Esophagus squamous epithelium (tissue), 5 donors: Measurements from ENCODE around the gene NMT1. TPM values are rescaled to one million over a fixed set of nuclear protein-coding genes. Genes with fewer than 3 reads are reported as not detected.

Experiments
- DNase-seq: peaks from one replicate; lab custom pipeline; 2025; lab: John Stamatoyannopoulos, UW
- H3K27ac ChIP-seq, 4 donors: fragments of 200-600 bp; sonication (generic); one replicate each; pipeline ENCODE4 v1.5.1; 2016 to 2019; ENCODE audit warnings: mild to moderate bottlenecking in 1 of 4
- H3K27me3 ChIP-seq, 4 donors: fragments of 200-600 bp; sonication (generic); 1 replicate in 3 of 4; 2 replicates in 1 of 4; pipeline versions ENCODE4 v1.5.1 to v1.6.0; 2017 to 2021; ENCODE audit warnings: antibody characterized with exemption in 1 of 4
- H3K36me3 ChIP-seq, 3 donors: fragments of 200-600 bp; sonication (generic); one replicate each; pipeline ENCODE4 v1.5.1; 2016 to 2019
- H3K4me1 ChIP-seq, 3 donors: fragments of 200-600 bp; sonication (generic); one replicate each; pipeline ENCODE4 v1.5.1; 2017 to 2019
- H3K4me3 ChIP-seq, 4 donors: fragments of 200-600 bp; sonication (generic); 1 replicate in 3 of 4; 2 replicates in 1 of 4; pipeline ENCODE4 v1.5.1; 2016 to 2019; ENCODE audit warnings: mild to moderate bottlenecking in 2 of 4, moderate library complexity in 1 of 4
- H3K9me3 ChIP-seq, 3 donors: fragments of 200-600 bp; sonication (generic); one replicate each; pipeline ENCODE4 v1.5.1; 2016 to 2019
- CTCF ChIP-seq, 6 experiments: fragments of 450-650 bp in 4 of 6; fragments of 200-600 bp in 2 of 6; sonication (generic) in 2 of 6; IDR thresholded peaks; one replicate each; pipeline ENCODE4 v1.5.1; 2016 to 2019; ENCODE audit warnings: antibody characterized with exemption in 6 of 6, mild to moderate bottlenecking in 4 of 6, moderate library complexity in 4 of 6
- POLR2A ChIP-seq, 4 donors: fragments of 450-650 bp; IDR thresholded peaks; one replicate each; pipeline ENCODE4 v1.6.1; 2017; ENCODE audit warnings: antibody characterized with exemption in 4 of 4, mild to moderate bottlenecking in 4 of 4, moderate library complexity in 3 of 4
- WGBS, 2 donors: methylation state at CpG; one replicate each; pipeline ENCODE4 v1.1.5; 2018; 5-methylcytosine and 5-hydroxymethylcytosine counted together
- intact Hi-C: fragments of 100-400 bp; cut with DNase I; formaldehyde crosslinking; loops from one replicate; pipeline ENCODE4 v1.15.0; 2022
- total RNA-seq, 4 donors: library from RNA; depleted of rRNA; stranded (reverse); fragments of >200 nt; gene quantifications; one replicate each; pipeline ENCODE4 v1.1.0, GENCODE V29; 2016
- donor health status: DM: yes; HTN: yes; CAD: no.

NMT1 gene
- total RNA-seq, 4 donors from 2014 or later: 54.6 to 66.2 (median 57.8) TPM

GRCh38 chr17:45101546-45101882 lies 40.4 kb downstream of the NMT1 start:
- Histone ChIP-seq H3K4me1 (peaks cover 8 to 67% (median 32%) of the 10 kb centered on the region in 3 donors), H3K36me3 (peaks cover 45 to 96% (median 78%) of the 10 kb centered on the region in 3 donors), H3K4me3 (no peak overlapping the region), H3K9me3 (no peaks in the 10 kb centered on the region), H3K27ac (peak overlapping the region; percentile 56 to 67 (median 60)), H3K27me3 (no peaks in the 10 kb centered on the region)
- no peak for TF ChIP-seq CTCF (IDR thresholded peaks at IDR 0.05)
- TF ChIP-seq POLR2A (IDR thresholded peaks at IDR 0.05): no peak
- intact Hi-C loops: no loop called here
- WGBS, 2 donors: 26 to 50% methylated on average over 5 to 9 of the region's 9 CpGs
- no peak for DNase-seq

- Histone ChIP-seq H3K36me3 (peaks cover 42 to 96% (median 78%) of the 10 kb centered on the region in 3 donors), H3K4me1 (peaks cover 8 to 71% (median 32%) of the 10 kb centered on the region in 3 donors), H3K4me3 (no peak overlapping the region), H3K9me3 (no peaks in the 10 kb centered on the region), H3K27me3 (no peaks in the 10 kb centered on the region), H3K27ac (peak overlapping the region; percentile 56 to 67 (median 60))
- intact Hi-C loops: no loop called here
- 47 to 62% methylated on average over 8 to 10 of the region's 12 CpGs for whole genome bisulfite sequencing, 2 donors
- TF ChIP-seq CTCF (IDR thresholded peaks at IDR 0.05): no peak
- no peak for DNase-seq
Measured at GRCh38 chr17:45101883-45102811, 41.0 kb downstream of the NMT1 start.

GRCh38 chr17:45102856-45103255 lies 41.7 kb downstream of the NMT1 start:
- DNase-seq: no peak
- intact Hi-C loops: no loop called here
- 52 to 89% methylated on average over 4 to 7 of the region's 9 CpGs for WGBS, 2 donors
- no peaks in the 10 kb centered on the region for H3K27me3 ChIP-seq
- H3K4me3 ChIP-seq: no peak overlapping the region
- no peaks in the 10 kb centered on the region for H3K9me3 ChIP-seq
- H3K27ac ChIP-seq: peak overlapping the region; percentile 56 to 67 (median 60)
- peaks cover 42 to 96% (median 78%) of the 10 kb centered on the region in 3 donors for H3K36me3 ChIP-seq
- TF ChIP-seq CTCF (IDR thresholded peaks at IDR 0.05) (no peak), POLR2A (IDR thresholded peaks at IDR 0.05) (no peak)
- peaks cover 8 to 74% (median 32%) of the 10 kb centered on the region in 3 donors for H3K4me1 ChIP-seq

- TF ChIP-seq POLR2A (IDR thresholded peaks at IDR 0.05) (no peak), CTCF (IDR thresholded peaks at IDR 0.05) (no peak)
- no peak for DNase-seq
- no peaks in the 10 kb centered on the region for H3K27me3 ChIP-seq
- intact Hi-C loops: no loop called here
- H3K9me3 ChIP-seq: no peaks in the 10 kb centered on the region
- H3K36me3 ChIP-seq: peaks cover 39 to 96% (median 78%) of the 10 kb centered on the region in 3 donors
- peaks cover 7 to 74% (median 28%) of the 10 kb centered on the region in 3 donors for H3K4me1 ChIP-seq
- peak overlapping the region in 3 of 4 donors; percentile 56 to 67 (median 62) for H3K27ac ChIP-seq
- H3K4me3 ChIP-seq: no peak overlapping the region
- WGBS, 2 donors: 87 to 88% methylated on average over 3 to 8 of the region's 9 CpGs
Measured at GRCh38 chr17:45103269-45103795, 42.2 kb downstream of the NMT1 start.

- H3K36me3 ChIP-seq: peaks cover 35 to 99% (median 76%) of the 10 kb centered on the region in 3 donors
- H3K9me3 ChIP-seq: no peaks in the 10 kb centered on the region
- no peaks in the 10 kb centered on the region for H3K27me3 ChIP-seq
- H3K4me1 ChIP-seq: peaks cover under 1 to 74% (median 21%) of the 10 kb centered on the region in 3 donors
- 63% methylated on average over 4 of the region's 8 CpGs; no CpG with 5 or more reads in 1 of the 2 donors for WGBS, 2 donors
- H3K4me3 ChIP-seq: no peak overlapping the region
- intact Hi-C loops: no loop called here
- no peak overlapping the region for H3K27ac ChIP-seq
- TF ChIP-seq POLR2A (IDR thresholded peaks at IDR 0.05) (no peak), CTCF (IDR thresholded peaks at IDR 0.05) (no peak)
- no peak for DNase-seq
Measured at GRCh38 chr17:45104029-45104428, 42.9 kb downstream of the NMT1 start.
